Glomerular visceral epithelial cell (primary cell): ENCODE data around the gene API5.
"Not testable (repeated sequence)": the region's sequence is repeated elsewhere in the genome, so short reads cannot be mapped to it uniquely, and the experiment has no call there.

Experiments used
- DNase-seq: peaks from one replicate; pipeline ENCODE4 v3.0.0-alpha.2; 2016; ENCODE audit errors: extremely low spot score

The API5 gene

GRCh38 chr11:43311791-43312607 lies at the start of gene API5:
Gene API5, plus strand, starts transcription at chr11:43311996. Its CDS starts 132 bp downstream, at chr11:43312128.
- DNase-seq: peak; percentile 94

- no peak for DNase-seq
Measured at GRCh38 chr11:43267856-43268580, 43.8 kb upstream of the API5 start.

DNA sequence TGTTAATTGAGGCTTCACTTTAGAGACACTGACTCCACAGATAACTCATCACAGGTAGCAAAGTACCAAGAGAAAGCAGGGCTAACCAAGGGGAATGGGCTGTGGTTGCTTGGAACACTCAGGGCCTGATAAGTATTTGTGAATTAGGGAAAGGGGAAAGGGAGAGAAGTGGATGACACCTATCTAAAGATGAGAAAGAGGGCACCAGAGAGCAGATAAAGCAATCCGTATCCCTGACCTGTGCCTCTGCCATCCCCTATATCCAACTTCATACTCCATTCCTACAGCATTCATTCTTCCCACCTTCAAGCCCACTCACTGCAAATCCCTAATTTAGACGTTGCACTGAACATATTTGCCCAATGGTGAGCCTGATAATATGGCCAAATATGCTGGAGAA lies 43.0 kb upstream of the API5 start:
- no peak for DNase-seq

DNA sequence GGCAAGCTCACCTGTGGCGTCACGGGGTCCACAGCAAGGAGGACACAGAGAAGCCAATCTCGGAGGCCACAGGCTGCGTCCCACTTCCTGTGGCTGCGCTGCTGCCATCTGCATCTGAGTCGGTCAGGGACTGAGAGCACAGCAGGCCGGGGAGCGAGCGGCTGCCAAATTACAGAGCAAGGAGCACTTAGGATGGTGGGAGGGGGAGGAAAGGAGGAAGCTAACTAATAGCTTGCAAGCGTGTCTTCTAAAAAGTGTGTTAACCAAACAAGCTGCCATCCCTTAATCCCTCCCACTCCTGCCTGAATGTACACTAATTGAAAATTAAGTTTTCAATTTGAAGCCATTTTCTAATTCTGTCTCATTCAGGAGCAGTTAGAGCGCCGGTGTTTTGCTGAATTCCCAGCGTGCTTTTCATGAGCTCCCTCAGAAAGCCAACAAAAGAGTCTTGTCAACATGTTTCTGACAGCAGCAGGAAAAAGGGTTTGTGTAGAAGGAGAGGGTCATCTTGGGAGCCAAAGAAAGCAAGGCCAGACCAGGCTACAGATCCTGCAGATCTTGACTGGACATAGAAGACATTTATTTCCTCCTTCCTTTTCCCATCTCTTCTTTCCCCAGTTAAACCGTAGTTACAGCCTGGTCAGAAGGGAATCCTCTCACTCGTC lies 42.4 kb upstream of the API5 start:
- no peak for DNase-seq

- no peak for DNase-seq
Measured at GRCh38 chr11:43270468-43270867, 41.3 kb upstream of the API5 start.

DNA sequence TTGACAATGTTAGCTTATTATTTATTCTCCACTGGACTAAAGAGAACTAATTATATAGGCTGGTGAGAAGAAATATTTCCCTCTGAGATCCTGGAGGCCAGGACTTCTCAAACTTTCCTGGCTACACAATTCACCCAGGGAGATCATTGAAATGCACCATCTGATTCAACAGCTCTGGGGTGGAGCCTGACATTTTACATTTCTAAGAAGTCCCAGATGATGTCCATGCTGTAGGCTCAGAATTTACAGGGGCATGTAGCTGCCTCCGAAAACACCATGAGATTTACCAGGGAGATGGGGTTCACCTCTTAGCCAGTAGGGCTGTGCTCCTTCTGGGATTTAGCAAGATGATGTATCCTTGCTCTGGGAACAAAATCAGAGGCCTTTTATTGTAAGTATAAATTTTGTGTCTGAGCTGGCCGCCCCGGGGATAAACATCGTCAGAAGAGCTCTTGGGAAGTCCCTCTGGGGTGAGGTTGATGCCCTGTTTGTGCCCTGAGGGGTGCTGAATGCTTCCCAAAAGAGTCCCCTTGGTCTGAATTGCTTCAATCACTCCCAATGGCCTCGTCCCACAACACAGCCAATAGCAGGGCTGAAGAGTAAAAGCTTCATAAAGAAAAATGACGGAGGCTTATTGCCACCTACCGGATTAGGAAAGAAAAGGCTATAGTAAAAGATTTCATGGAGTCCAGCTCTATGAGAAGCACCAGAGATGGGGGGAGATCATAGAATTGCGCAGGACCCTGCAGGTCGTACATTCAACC lies 33.4 kb upstream of the API5 start:
- DNase-seq: peak; percentile 26

DNA sequence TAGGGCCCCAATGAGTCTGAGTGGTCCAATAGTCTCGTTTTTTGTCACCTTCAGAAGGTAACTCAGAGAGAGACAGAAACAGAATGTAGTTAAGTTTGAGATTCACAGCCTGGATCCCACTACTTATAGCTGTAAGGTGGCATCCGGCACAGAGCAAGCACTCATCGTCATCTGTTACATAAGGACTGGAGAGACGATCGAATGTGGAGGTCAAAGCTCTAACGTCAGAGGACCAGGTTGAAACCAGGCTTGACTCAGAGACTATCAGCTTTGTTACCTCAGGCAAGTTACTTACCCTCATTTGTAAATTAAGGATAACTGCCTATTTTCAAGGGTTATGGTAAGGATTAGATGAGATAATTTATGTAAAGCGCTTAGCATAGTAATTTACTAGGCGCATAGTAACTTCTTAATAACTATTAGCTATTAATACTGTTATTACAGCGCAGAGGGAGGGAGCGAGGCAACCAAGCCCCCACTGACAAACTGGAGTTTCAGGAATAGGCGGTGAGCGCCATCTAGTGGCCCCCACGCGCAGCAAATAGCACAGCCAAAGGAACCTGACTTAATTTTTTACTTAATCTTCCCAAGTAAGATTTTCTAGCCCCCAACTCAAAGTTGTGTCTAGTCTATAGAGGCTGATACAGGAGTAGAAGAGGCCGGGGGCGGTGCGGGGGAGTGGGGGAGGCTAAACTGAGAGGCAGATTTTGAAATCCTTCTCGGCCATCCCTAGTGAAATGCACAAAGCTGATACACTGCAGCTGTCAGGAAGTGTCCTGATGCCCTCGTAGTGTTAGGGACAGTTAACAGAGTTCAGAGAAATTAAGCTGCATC lies 29.0 kb upstream of the API5 start:
- DNase-seq: peak; percentile 33

GRCh38 chr11:43285826-43286225 lies 26.0 kb upstream of the API5 start:
- DNase-seq: no peak

DNA sequence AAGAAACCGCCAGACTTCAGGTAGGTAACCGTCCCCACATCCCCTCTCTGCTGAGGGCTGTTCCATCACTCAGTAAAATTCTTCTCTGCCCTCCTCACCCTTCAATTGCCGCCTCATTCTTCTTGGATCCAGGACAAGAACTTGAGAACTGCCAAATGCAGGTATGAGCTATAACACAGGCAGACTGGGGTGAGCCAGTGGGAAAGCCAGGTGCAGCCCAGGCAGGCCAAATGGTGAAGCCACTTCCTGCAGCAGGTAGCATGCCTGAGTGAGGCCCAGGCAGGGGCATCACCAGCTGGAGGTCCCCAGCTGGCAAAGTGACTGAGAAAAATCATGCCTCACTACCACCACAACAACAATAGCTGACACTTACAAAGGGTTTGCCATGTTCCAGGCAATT lies 22.4 kb upstream of the API5 start:
- DNase-seq: no peak

- DNase-seq: no peak
Measured at GRCh38 chr11:43298397-43298796, 13.4 kb upstream of the API5 start.

- peak; percentile 0 for DNase-seq
Measured at GRCh38 chr11:43315966-43316365, 4.2 kb downstream of the API5 start.

DNA sequence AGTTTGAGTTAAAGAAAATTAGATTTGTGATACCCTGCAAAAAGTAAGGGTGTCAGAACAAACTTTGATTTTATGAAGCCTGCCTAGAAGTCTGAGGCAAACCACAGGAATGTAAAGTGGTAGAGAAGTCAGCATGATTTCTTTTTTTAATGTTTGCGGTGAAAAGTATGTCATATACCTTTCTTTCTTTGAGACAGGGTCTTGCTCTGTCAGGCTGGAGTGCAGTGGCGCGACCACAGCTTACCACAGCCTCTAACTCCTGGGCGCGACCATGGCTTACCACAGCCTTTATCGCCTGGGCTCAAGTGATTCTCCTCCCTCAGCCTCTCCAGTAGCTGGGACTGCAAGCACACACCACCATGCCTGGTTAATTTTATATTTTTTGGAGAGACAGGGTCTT lies 4.7 kb downstream of the API5 start:
- peak; percentile 84 for DNase-seq

GRCh38 chr11:43327987-43328386 lies 16.2 kb downstream of the API5 start:
- DNase-seq: peak; percentile 73

- no peak for DNase-seq
Measured at GRCh38 chr11:43328482-43328881, 16.7 kb downstream of the API5 start.

DNA sequence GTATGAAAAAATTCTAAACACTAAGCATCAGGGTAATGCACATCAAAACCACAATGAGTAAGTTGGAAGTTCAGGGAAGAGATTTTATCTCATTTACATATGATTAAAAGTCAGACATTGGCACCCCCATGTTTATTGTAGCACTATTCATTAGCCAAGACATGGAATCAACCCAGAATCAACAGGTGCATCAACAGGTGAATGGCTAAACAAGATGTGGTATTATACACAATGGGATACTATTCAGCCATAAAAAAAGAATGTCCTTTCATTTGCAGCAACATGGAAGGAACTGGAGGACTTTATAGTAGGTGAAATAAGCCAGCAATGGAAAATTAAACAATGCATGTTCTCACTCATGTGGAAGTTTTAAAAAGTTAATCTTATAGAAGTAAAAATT lies 29.4 kb downstream of the API5 start:
- DNase-seq: no peak

DNA sequence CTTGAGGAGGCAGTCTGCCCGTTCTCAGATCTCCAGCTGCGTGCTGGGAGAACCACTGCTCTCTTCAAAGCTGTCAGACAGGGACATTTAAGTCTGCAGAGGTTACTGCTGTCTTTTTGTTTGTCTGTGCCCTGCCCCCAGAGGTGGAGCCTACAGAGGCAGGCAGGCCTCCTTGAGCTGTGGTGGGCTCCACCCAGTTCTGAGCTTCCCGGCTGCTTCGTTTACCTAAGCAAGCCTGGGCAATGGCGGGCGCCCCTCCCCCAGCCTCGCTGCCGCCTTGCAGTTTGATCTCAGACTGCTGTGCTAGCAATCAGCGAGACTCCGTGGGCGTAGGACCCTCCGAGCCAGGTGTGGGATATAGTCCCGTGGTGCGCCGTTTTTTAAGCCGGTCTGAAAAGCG lies 39.6 kb downstream of the API5 start:
- DNase-seq: not testable (repeated sequence)

DNA sequence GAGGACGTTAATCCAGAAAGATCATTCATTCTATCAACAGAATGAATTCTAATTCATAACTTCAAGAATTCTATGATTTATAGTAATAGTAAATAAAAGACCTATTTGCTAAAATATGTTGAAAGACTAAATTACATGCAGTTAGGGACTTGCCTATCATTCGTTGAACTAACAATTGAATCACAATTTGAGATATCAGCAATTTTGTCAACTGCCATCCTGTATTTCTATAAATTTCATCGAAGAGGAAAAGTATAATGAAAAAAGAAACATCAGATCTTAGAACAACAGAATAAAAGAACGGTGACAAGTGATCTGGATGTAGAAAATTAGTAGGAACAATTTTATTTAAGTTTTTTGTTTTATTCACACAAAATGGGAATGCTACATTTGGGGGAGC lies 42.5 kb downstream of the API5 start:
- no peak for DNase-seq

DNA sequence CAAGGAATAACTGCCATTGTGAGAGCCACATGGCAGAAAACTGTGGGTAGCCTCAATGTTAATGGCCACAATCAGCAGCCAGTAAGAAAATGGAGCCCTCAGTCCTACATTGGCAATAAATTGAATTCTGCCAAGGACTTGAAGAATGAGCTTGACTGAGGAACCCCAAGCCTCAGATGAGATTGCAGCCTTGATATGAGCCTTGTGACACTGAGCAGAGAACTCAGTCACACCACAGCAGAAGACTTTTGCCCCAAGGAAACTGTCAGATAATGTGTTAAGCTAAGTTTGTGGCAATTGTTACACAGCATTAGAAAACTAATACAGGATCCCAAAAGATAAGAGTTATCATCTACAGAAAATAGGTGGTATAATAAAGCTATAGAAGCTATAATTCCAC lies 44.5 kb downstream of the API5 start:
- DNase-seq: no peak

DNA sequence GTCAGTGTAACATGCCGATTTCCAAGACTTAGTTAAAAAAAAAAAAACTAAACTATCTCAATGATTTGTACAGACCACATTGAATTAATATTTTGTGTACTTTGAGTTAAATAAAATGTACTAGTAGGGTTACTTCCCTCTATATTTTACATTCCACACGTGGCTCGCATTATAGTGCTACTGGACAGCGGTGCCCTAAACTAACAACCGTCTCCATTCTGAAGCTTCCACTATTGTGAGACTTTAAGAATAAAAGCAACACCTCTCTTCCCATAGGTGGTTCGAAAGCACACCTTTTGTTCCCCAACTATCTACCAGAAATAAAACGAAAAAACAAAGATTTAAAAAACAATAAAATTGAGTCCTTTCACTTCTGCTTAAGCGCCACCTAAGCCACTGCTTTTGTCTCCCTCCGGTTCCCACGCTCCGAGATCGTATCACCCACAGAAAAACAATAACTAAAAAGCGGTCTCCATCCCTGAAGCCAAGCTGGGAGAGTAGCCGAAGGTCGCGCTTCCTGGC lies 46.5 kb downstream of the API5 start:
- no peak for DNase-seq

DNA sequence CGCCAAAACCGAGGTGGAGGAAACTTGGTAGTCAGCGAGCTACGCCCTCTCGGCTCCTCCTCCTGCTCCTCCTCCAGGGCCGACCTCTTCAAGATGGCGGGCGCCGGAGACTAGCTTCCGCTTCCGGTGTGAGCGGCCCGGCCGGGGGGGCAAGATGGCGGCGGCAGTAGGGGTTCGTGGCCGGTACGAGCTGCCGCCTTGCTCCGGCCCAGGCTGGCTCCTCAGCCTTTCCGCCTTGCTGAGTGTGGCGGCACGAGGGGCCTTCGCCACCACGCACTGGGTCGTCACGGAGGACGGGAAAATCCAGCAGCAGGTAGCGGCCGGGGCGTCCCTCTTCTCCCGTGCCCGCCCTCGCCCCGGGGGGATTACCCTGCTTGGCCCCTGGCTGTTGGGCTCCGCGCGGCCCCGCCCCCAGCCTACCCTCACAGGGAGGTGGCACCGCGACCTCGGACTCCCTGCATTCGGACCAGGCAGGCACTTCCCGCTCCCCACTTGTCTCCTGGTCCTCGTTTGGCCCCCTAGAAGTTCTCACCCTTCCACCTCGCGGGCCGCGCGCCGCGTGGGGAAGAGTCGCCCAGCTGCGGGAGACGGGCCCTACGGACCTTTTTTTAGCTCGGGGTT lies 47.1 kb downstream of the API5 start, which contains the start of gene TTC17:
Gene TTC17 (plus strand): TSS at position 120 of the 621 bp plus-strand sequence. CDS start 35 bp downstream, at position 155.
- DNase-seq: peak; percentile 93
